ENCODE results near the gene GSTA1.
A peak's percentile ranks its signal among the peaks of the same experiment; 100 is the strongest.
"Not testable (repeated sequence)": the region's sequence is repeated elsewhere in the genome, so short reads cannot be mapped to it uniquely, and the experiment has no call there.

GSTA1 gene

GRCh38 chr6:52803668-52804255 is at the start of gene GSTA1:
GSTA1 (minus strand) TSS chr6:52803816; CDS start chr6:52799267, 4,549 bp downstream.
- not testable (repeated sequence) for DNase-seq

- DNase-seq: no peak
These were observed 45.5 kb upstream of the GSTA1 start for GRCh38 chr6:52849137-52849536.

DNA sequence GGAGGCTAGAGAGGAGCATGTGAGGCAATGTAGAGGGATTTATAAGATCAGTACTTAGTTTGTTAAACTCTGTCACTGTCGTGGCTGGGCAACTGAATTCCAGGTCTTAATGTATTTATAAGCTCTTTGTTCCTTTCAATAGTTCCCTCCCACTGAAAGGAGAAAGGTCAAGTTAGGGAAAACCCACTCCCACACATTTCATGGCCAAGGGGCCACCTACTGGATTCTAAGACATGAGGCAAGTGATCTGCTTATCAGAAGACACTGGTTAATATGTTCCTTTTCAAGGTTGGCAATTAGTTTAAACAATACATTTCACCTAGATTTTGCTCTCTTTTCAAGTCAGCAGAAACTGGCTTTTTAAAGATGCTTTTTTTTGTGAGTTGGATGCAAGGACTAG is 42.4 kb upstream of the GSTA1 start:
- DNase-seq: no peak

- DNase-seq: no peak
These were observed 40.0 kb upstream of the GSTA1 start for GRCh38 chr6:52843605-52844004.

DNA sequence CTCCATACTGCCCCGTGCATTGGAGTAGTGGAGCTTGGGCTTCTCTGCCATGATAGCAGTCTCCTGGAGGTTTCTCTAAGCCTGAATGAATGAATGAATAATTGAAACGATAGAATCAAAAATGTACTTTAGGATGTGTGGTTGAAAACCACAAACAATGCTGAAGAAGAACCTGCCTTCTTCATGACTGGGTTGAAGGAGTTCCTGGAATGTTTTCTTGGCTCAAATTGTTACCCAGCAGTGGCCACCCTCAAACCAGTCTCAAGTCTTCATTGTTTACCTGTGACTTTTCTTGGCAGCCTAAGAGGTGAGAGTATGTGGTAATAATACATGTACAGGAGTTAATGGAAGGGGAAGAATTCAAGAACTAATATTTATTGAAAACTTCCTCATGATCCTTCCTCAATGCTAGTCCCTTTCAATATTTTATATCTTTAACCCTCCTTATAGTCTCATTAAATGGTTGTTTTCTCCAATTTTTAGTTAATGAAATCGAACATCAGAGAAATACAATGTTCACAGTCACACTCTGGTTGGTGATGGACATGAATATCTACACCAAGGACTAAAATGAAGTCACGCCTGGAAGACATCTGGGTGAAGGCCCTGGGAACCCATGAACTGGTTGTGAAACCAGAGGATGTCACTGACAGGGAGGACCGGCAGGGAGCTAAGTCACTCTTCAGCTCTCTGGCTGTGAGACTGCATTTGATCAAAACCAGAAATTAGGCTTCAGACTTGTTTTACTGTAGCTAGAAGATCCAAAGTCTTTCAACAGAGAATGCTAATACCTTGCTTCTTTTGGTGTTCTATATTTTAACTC is 37.4 kb upstream of the GSTA1 start, which contains the start of gene GSTA5:
Gene GSTA5, minus strand, starts transcription at position 51 of the 823 bp plus-strand sequence.
- no peak for DNase-seq

DNA sequence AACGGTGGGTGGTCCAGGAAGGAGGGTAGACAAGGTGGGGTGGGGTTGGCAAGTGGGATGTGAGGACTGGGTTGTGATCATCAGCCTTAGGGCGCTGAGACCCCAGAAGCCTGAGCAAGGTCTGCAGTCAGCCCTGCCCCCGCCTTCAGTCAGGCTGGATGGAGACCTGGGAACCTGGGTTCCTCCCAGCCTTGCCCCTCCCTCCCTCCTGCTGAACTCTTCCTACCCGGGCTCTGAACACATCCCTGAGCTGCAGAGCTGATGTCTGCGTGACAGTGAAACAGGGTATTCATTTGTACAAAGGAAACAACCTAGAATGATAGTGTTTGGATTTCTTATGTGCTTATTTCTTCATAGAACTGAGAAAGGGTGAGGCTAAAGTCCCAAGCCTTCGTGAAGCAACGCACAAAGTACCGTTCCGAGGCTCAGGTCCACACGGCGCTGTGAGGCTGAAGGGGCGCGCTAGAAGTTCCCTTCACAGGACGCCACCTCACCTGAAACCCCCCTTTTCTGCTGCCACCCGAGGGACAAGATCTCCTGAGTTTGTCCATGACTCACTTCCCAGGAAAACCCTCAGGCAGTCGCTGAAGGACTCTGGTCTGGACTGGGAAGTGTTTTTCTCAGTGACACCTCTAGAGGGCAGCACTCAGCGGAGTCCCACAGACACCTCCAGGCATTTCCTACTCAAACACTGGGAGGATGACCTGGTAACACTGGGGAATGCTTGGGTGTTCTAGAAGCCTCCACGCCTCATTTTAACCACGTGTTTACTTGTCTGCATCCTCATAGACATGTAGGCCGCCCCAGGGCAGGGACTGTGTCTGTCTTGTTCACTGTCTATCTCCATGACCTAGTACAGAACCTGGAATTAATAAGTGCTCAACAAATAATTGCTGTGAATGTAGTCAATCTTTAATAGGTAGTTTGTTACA is 35.8 kb upstream of the GSTA1 start:
- peak; percentile 57 to 59 for DNase-seq

- no peak for DNase-seq
These were observed 30.9 kb upstream of the GSTA1 start for GRCh38 chr6:52834481-52834880.

DNA sequence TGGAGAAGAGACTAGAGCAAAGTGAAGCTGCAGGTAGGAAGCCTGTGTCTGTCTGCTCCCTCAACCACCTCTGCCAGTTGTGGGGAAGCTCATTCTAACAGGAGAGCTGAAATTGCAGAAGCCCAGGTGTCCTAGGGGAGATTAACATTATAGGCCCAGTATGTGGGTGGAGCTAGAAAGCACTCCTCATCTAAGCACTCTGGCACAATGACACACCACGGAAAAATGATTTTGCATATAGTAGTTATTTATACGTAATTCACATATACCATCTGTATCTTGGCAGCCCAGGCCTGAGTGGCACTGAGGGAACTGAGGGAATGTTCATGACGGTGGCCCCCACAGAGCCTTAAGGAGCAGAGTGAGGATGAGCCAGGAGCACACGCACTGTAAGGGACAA is 27.3 kb upstream of the GSTA1 start:
- not testable (repeated sequence) for DNase-seq

DNA sequence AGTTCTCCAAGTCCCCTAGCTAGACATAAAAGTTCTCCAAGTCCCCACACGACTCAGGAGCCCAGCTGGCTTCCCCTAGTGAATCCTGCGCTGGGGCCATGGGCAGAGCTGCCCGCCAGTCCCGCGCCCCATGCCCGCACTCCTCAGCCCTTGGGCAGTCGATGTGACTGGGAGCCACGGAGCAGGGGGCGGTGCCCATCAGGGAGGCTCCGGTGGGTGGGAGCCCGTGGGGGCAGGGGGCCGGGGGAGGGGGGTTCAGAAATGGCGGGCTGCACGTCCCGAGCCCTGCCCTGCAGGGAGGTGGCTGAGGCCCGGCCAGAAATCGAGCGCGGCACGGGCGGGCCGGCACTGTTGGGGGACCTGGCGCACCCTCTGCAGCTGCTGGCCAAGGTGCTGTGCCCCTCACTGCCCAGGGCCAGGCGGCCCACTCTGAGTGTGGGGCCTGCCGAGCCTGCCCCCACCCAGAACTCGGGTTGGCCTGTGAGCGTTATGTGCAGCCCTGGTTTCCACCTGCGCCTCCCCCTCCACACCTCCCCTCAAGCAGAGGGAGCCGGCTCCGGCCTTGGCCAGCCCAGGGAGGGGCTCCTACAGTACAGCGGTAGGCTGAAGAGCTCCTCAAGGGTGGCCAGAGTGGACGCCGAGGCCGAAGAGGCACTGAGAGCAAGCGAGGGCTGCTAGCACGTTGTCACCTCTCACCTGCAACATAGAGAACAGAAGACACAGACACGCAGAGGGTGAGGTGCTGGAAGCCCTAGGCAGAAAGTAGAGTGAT is 25.6 kb upstream of the GSTA1 start:
- no peak for DNase-seq

DNA sequence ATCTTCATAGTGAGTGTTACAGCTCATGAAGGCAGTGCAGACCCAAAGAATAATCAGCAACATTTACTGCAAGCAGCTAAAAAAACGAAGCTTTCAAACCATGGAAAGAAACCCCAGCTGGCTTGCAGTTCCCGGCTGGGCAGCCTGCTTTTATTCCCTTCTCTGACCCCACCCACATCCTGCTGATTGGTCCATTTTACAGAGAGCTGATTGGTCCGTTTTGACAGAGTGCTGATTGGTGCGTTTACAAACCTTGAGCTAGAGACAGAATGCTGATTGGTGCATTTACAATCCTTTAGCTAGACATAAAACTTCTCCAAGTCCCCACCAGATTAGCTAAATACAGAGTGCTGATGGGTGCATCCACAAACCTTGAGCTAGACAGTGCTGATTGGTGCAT is 25.0 kb upstream of the GSTA1 start:
- DNase-seq: not testable (repeated sequence)

GRCh38 chr6:52827073-52827783 is 23.6 kb upstream of the GSTA1 start:
- DNase-seq: not testable (repeated sequence)

GRCh38 chr6:52826513-52826912 is 22.9 kb upstream of the GSTA1 start:
- DNase-seq: no peak

DNA sequence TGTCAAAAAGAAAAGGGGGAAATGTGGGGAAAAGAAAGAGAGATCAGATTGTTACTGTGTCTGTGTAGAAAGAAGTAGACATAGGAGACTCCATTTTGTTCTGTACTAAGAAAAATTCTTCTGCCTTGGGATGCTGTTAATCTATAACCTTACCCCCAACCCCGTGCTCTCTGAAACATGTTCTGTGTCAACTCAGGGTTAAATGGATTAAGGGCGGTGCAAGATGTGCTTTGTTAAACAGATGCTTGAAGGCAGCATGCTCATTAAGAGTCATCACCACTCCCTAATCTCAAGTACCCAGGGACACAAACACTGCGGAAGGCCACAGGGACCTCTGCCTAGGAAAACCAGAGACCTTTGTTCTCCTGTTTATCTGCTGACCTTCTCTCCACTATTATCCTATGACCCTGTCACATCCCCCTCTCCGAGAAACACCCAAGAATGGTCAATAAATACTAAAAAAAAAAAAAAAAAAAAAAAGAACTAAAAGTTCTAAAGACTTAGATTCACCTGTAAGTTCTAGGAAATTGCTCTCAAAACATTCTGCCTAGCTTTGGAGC is 22.4 kb upstream of the GSTA1 start:
- DNase-seq: not testable (repeated sequence)

GRCh38 chr6:52825270-52825793 is 21.7 kb upstream of the GSTA1 start:
- DNase-seq: not testable (repeated sequence)

- DNase-seq: no peak
These were observed 18.2 kb upstream of the GSTA1 start for GRCh38 chr6:52821842-52822241.

DNA sequence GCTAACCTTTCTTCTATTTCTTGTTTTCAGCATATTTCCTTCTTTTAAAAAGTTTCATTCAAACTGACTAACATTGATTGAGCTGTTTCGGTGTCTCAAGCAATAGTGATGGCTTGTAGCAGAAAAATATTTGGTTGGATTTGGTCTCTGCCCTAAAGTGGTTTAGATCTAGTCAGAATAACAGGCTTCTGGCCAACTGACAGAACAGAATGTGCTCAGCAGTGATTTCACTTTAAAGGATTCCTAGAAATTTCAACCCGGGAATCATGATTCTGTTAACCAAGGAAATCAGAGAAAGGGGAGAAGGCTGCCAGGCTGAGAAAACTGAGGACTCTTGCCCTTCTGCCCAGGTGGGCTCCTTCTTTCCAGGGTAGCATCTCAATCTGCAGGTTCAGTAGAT is 16.6 kb upstream of the GSTA1 start:
- no peak for DNase-seq

- DNase-seq: peak; percentile 16 to 46
These were observed 11.8 kb upstream of the GSTA1 start for GRCh38 chr6:52815167-52816092.

- not testable (repeated sequence) for DNase-seq
These were observed 10.9 kb upstream of the GSTA1 start for GRCh38 chr6:52814545-52814944.

GRCh38 chr6:52809777-52810176 is 6.2 kb upstream of the GSTA1 start:
- not testable (repeated sequence) for DNase-seq

GRCh38 chr6:52808660-52809059 is 5.0 kb upstream of the GSTA1 start:
- DNase-seq: no peak
